ENCODE measurements around the gene EGFLAM. TPM values are rescaled to one million over a fixed set of nuclear protein-coding genes. Genes with fewer than 3 reads are reported as not detected.

EGFLAM gene
- total and polyA plus RNA-seq, 2 of the 4 experiments (the other 2 are of a cell fraction) = 0.77 to 1.1 TPM

DNA sequence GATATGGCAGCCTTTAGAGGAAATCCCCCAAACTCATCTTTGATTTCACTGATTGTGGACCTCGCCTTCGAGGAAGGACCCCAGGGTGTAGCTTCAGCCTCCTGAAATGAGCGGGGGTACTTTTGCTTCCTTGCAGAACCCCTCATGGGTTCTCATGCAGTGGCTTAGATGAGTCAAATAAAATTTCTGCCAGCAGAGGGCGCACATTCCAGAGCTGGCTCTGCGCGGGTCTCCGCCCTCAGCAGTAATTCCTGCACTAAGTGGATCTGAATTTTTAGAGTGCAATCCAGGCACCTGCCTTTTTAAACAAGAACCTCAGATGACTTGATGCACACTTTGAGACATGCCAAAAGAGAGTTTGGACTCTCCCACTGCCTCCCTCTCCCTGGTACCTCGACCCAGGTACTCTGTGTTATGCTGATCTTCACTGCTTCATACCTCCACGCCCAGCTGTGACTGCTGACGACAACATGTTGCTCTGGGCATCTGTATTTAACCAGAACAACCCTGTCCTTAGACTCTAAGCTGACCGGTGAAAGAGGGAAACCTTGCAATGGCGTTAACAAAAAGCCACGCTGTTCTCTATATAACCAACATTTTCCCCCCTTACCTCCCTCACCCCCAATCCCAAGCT is 7.3 kb downstream of the EGFLAM start:
- H2AFZ ChIP-seq (replicated peaks; ENCODE audit: low read length, poor library complexity) = peak overlapping the region; percentile 61
- no peak overlapping the region for H3K56ac ChIP-seq (ENCODE audit: extremely low read depth, insufficient read depth, low read length)
- H3K36me3 ChIP-seq (ENCODE audit: control insufficient read depth, insufficient read depth, low read length) = no peaks in the 10 kb centered on the region
- no peak overlapping the region for H2AK9ac ChIP-seq (replicated peaks; ENCODE audit: low read depth, low read length, poor library complexity)
- H4K20me1 ChIP-seq (ENCODE audit: insufficient read depth, low read length) = no peaks in the 10 kb centered on the region
- TF ChIP-seq RFX5 (IDR thresholded peaks at IDR 0.05; ENCODE audit: low read depth, low read length) (no peak), MXI1 (IDR thresholded peaks at IDR 0.05; ENCODE audit: borderline replicate concordance, low read depth, low read length) (no peak), FOS (IDR thresholded peaks at IDR 0.05; ENCODE audit: low read depth, low read length) (no peak), RAD21 (IDR thresholded peaks at IDR 0.05; ENCODE audit: low read length) (peak; percentile 32), RCOR1 (IDR thresholded peaks at IDR 0.05; ENCODE audit: insufficient replicate concordance, low read length) (no peak), SMC3 (IDR thresholded peaks at IDR 0.05; ENCODE audit: low read depth, low read length) (peak; percentile 39), MAFK (IDR thresholded peaks at IDR 0.05; ENCODE audit: low read depth, low read length) (no peak), CEBPB (IDR thresholded peaks at IDR 0.05; ENCODE audit: low read depth, low read length) (no peak), NFE2L2 (IDR thresholded peaks at IDR 0.05; ENCODE audit: low read depth, low read length) (no peak), BHLHE40 (IDR thresholded peaks at IDR 0.05; ENCODE audit: low read depth, low read length) (no peak), CHD1 (IDR thresholded peaks at IDR 0.05; ENCODE audit: low read depth, low read length) (no peak), MAZ (IDR thresholded peaks at IDR 0.05; ENCODE audit: borderline replicate concordance, low read depth, low read length) (no peak), POLR2A (IDR thresholded peaks at IDR 0.05; ENCODE audit: low read depth, low read length) (no peak)
- TF ChIP-seq, protein P1, sequence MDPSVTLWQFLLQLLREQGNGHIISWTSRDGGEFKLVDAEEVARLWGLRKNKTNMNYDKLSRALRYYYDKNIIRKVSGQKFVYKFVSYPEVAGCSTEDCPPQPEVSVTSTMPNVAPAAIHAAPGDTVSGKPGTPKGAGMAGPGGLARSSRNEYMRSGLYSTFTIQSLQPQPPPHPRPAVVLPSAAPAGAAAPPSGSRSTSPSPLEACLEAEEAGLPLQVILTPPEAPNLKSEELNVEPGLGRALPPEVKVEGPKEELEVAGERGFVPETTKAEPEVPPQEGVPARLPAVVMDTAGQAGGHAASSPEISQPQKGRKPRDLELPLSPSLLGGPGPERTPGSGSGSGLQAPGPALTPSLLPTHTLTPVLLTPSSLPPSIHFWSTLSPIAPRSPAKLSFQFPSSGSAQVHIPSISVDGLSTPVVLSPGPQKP (IDR thresholded peaks at IDR 0.05; ENCODE audit: borderline replicate concordance, low read depth, low read length) = no peak
- TF ChIP-seq, protein P2, sequence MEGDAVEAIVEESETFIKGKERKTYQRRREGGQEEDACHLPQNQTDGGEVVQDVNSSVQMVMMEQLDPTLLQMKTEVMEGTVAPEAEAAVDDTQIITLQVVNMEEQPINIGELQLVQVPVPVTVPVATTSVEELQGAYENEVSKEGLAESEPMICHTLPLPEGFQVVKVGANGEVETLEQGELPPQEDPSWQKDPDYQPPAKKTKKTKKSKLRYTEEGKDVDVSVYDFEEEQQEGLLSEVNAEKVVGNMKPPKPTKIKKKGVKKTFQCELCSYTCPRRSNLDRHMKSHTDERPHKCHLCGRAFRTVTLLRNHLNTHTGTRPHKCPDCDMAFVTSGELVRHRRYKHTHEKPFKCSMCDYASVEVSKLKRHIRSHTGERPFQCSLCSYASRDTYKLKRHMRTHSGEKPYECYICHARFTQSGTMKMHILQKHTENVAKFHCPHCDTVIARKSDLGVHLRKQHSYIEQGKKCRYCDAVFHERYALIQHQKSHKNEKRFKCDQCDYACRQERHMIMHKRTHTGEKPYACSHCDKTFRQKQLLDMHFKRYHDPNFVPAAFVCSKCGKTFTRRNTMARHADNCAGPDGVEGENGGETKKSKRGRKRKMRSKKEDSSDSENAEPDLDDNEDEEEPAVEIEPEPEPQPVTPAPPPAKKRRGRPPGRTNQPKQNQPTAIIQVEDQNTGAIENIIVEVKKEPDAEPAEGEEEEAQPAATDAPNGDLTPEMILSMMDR (conservative IDR thresholded peaks at IDR 0.05; ENCODE audit: low read depth, low read length) = peak; percentile 63
- TF ChIP-seq, protein P3, sequence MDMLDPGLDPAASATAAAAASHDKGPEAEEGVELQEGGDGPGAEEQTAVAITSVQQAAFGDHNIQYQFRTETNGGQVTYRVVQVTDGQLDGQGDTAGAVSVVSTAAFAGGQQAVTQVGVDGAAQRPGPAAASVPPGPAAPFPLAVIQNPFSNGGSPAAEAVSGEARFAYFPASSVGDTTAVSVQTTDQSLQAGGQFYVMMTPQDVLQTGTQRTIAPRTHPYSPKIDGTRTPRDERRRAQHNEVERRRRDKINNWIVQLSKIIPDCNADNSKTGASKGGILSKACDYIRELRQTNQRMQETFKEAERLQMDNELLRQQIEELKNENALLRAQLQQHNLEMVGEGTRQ (IDR thresholded peaks at IDR 0.05; ENCODE audit: low read depth, low read length) = no peak
- no peak overlapping the region for H3K27ac ChIP-seq (ENCODE audit: insufficient read depth, low read length)
- H2AK5ac ChIP-seq (ENCODE audit: low read depth, low read length) = no peak overlapping the region
- no peak overlapping the region for H2BK20ac ChIP-seq (ENCODE audit: low read depth, low read length)
- BruUV-seq (replicated peaks) = no TSS peak
- no peaks in the 10 kb centered on the region for H3K4me1 ChIP-seq (ENCODE audit: control insufficient read depth, insufficient read depth, low read length)
- ATAC-seq (ENCODE audit: low read depth) = peak; percentile 92
- H3K9ac ChIP-seq (ENCODE audit: low read depth, low read length) = no peak overlapping the region
- dilution Hi-C loops (cut with HindIII; ENCODE audit: low sequenced_read_pairs, unreplicated experiment) (no loop called here), in situ Hi-C loops (cut with MboI; ENCODE audit: low sequenced_read_pairs) (loop anchor here (10.0 kb wide), 1 partner anchor 549 kb away; no protein-coding TSS in a partner anchor), intact Hi-C loops (cut with micrococcal nuclease) (loop anchor here (5.0 kb wide), 1 partner anchor 547 kb away; no protein-coding TSS in a partner anchor)
- H3K23ac ChIP-seq (ENCODE audit: low read depth, low read length) = no peak overlapping the region
- POLR2A ChIA-PET (ENCODE audit: unreplicated experiment) = no interaction called here
- no peak overlapping the region for H3K4ac ChIP-seq (ENCODE audit: low read depth, low read length)
- H2BK15ac ChIP-seq (ENCODE audit: low read depth, low read length) = no peak overlapping the region
- DNase-seq = peak; percentile 40
- H4K5ac ChIP-seq (ENCODE audit: low read depth, low read length) = no peak overlapping the region
- no peaks in the 10 kb centered on the region for H3K9me1 ChIP-seq (ENCODE audit: insufficient read depth, low read length)
- 26 to 100% methylated on average over 1 to 7 of the region's 13 CpGs for WGBS, 2 experiments (ENCODE audit: extremely low coverage in 2 of 2, insufficient read length in 1 of 2)
- no peak overlapping the region for H4K91ac ChIP-seq (ENCODE audit: insufficient read depth, low read depth, low read length)
- H3K9me3 ChIP-seq (ENCODE audit: control insufficient read depth, insufficient read depth, low read length) = no peaks in the 10 kb centered on the region
- CTCF ChIA-PET = interaction anchor here (0.6 to 1.9 kb wide), 4 partner anchors 9 to 1723 kb away, joined by 4 to 8 read pairs (median 5); no protein-coding TSS in a partner anchor
- H2BK120ac ChIP-seq (ENCODE audit: low read depth, low read length) = no peak overlapping the region
- H3K18ac ChIP-seq (ENCODE audit: low read depth, low read length) = no peak overlapping the region
- H2BK5ac ChIP-seq (ENCODE audit: low read depth, low read length, poor library complexity, severe bottlenecking) = no peak overlapping the region
- peaks cover 16% of the 10 kb centered on the region for H3K27me3 ChIP-seq (ENCODE audit: control insufficient read depth, insufficient read depth, low read length)
- no peak overlapping the region for H3K4me2 ChIP-seq (ENCODE audit: low read depth, low read length)
- H4K8ac ChIP-seq (ENCODE audit: low read depth in 2 of 2, low read length in 2 of 2) = no peak overlapping the region
- no peak overlapping the region for H3K14ac ChIP-seq (replicated peaks; ENCODE audit: low read depth, low read length)
- H3K79me1 ChIP-seq (ENCODE audit: low read depth in 1 of 2, low read length in 2 of 2) = no peaks in the 10 kb centered on the region
- no peak overlapping the region for H3K4me3 ChIP-seq (ENCODE audit: insufficient read depth, low read depth, low read length)

All from IMR-90 (cell line).